Common myeloid progenitor, CD34-positive (primary cell): Measurements from ENCODE around the gene ATAD1.

ENCODE experiments used
- CTCF ChIA-PET: fragments of 350-600 bp; sonication (Branson Sonifier 250); formaldehyde crosslinking; loops from one replicate; lab custom pipeline; 2021; ENCODE audit warnings: antibody characterized with exemption; lab: Charles Lee
- POLR2A ChIA-PET: fragments of 350-600 bp; sonication (Branson Sonifier 250); formaldehyde crosslinking; loops from one replicate; lab custom pipeline; 2021; ENCODE audit warnings: antibody characterized with exemption; lab: Charles Lee
- DNase-seq, 3 donors: peaks; one replicate each; pipeline versions ENCODE4 v3.0.0 to v3.0.0-alpha.2; 2013
- H3K27ac ChIP-seq, 2 experiments: 1 replicate in 1 of 2; 2 replicates in 1 of 2; pipeline ENCODE4 v1.7.0; 2013; ENCODE audit warnings: inconsistent platforms in 2 of 2, low read length in 2 of 2, mild to moderate bottlenecking in 2 of 2, low read depth in 1 of 2, moderate library complexity in 1 of 2; ENCODE audit not compliant: severe bottlenecking in 2 of 2, insufficient read depth in 1 of 2, poor library complexity in 1 of 2
- H3K27me3 ChIP-seq, 5 experiments: replicated peaks in 2 of 5; 1 replicate in 3 of 5; 2 replicates in 2 of 5; pipeline versions ENCODE4 v1.6.1 to v1.7.0; 2013; ENCODE audit warnings: low read length in 4 of 5, mild to moderate bottlenecking in 2 of 5, moderate library complexity in 2 of 5, inconsistent platforms in 1 of 5; ENCODE audit not compliant: insufficient read depth in 5 of 5, control insufficient read depth in 4 of 5
- H3K36me3 ChIP-seq, 4 experiments: 1 replicate in 2 of 4; 2 replicates in 2 of 4; pipeline versions ENCODE4 v1.6.1 to v1.7.0; 2013; ENCODE audit warnings: low read length in 3 of 4, control low read depth in 1 of 4, mild to moderate bottlenecking in 1 of 4; ENCODE audit not compliant: control insufficient read depth in 4 of 4, insufficient read depth in 4 of 4
- H3K4me1 ChIP-seq, 4 experiments: 1 replicate in 3 of 4; 2 replicates in 1 of 4; pipeline versions ENCODE4 v1.6.1 to v1.7.1; 2013; ENCODE audit warnings: low read length in 3 of 4, mild to moderate bottlenecking in 3 of 4, control low read depth in 1 of 4, inconsistent platforms in 1 of 4, moderate library complexity in 1 of 4; ENCODE audit not compliant: control insufficient read depth in 4 of 4, insufficient read depth in 4 of 4; ENCODE audit errors: control extremely low read depth in 1 of 4
- H3K4me3 ChIP-seq, 7 experiments: 1 replicate in 4 of 7; 2 replicates in 3 of 7; pipeline versions ENCODE4 v1.5.1 to v1.7.0; 2013; ENCODE audit warnings: mild to moderate bottlenecking in 7 of 7, low read length in 6 of 7, moderate library complexity in 6 of 7, inconsistent platforms in 2 of 7, low read depth in 2 of 7, control low read depth in 1 of 7; ENCODE audit not compliant: insufficient read depth in 4 of 7, control insufficient read depth in 1 of 7; ENCODE audit errors: extremely low read depth in 1 of 7
- H3K9me3 ChIP-seq, 5 experiments: 1 replicate in 4 of 5; 2 replicates in 1 of 5; pipeline versions ENCODE4 v1.6.1 to v1.7.1; 2013; ENCODE audit warnings: low read length in 4 of 5, mild to moderate bottlenecking in 2 of 5, inconsistent platforms in 1 of 5, low read depth in 1 of 5, moderate library complexity in 1 of 5; ENCODE audit not compliant: control insufficient read depth in 4 of 5, insufficient read depth in 2 of 5; ENCODE audit errors: control extremely low read depth in 1 of 5
- WGBS: methylation state at CpG from one replicate; pipeline ENCODE4 v1.1.5; 2013; ENCODE audit not compliant: insufficient coverage; 5-methylcytosine and 5-hydroxymethylcytosine counted together

Gene ATAD1

GRCh38 chr10:87702973-87703294, 115.1 kb downstream of the ATAD1 start:
- Histone ChIP-seq H3K9me3 (no peaks in the 10 kb centered on the region), H3K27me3 (no peaks in the 10 kb centered on the region), H3K36me3 (no peaks in the 10 kb centered on the region), H3K27ac (no peak overlapping the region), H3K4me1 (no peaks in the 10 kb centered on the region), H3K4me3 (no peak overlapping the region)
- WGBS: 87% methylated on average over 3 of the region's 4 CpGs
- DNase-seq: no peak
- ChIA-PET CTCF (no interaction called here), POLR2A (no interaction called here)

DNA sequence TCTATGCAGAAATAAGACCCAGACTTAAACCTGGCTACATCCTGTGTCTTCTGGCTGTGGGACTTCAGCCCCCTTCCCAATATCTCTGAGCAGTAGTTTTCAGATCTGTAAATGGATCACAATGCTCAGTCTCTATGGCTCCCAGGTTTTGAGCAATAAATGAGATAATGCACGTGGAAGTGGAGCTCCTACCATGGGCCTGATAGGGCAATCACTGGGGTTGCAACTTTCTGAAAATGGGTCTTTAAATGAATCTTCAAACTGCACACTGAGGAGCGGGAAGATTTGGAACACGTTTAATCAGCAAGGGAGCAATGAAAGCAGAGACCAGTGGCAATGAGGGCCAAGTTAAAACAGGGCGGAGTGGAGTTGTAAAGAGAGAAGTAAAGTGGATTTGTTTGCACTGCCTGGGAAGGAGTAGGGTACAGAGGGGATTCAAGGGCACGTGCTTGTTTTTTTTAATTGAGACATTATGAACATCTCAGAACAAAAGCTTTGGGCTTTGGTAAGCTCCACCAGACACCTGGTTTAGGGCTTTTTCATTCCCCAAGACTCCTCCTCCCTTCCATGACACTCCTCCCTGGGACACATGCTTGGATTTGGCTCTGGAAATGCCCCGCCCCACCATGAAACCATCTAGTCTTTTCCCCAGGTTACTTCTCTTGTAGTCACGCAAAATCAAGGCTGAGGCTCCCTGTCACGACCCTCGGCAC, 115.6 kb downstream of the ATAD1 start:
- DNase-seq: no peak
- CTCF ChIA-PET: interaction anchor here (1.0 kb wide), 1 partner anchor 18 kb away, joined by 3 read pairs; no protein-coding TSS in a partner anchor
- POLR2A ChIA-PET: interaction anchor here (0.6 kb wide), 1 partner anchor 34 kb away, joined by 3 read pairs; no protein-coding TSS in a partner anchor

More for the DNA sequence above, 115.6 kb downstream of the ATAD1 start:
- Histone ChIP-seq H3K27ac (no peak overlapping the region), H3K27me3 (no peaks in the 10 kb centered on the region), H3K4me1 (no peaks in the 10 kb centered on the region), H3K9me3 (no peaks in the 10 kb centered on the region), H3K4me3 (no peak overlapping the region), H3K36me3 (no peaks in the 10 kb centered on the region)
- 96% methylated on average over 9 of the region's 9 CpGs for WGBS
